Gastroesophageal sphincter (tissue), 4 donors: ENCODE data around the gene MEN1. TPM values are rescaled to one million over a fixed set of nuclear protein-coding genes. Genes with fewer than 3 reads are reported as not detected.

Experiments
- ATAC-seq: fragments of 150-250 bp; one replicate; pipeline ENCODE4 v1.9.1; 2016; ENCODE audit warnings: mild to moderate bottlenecking, moderate library complexity
- H3K27ac ChIP-seq, 4 donors: fragments of 200-600 bp; sonication (generic) in 3 of 4; 1 replicate in 3 of 4; 2 replicates in 1 of 4; pipeline ENCODE4 v1.5.1; 2016 to 2019
- H3K27me3 ChIP-seq: fragments of 200-600 bp; sonication (generic); one replicate; pipeline ENCODE4 v1.5.1; 2019
- H3K36me3 ChIP-seq, 2 donors: fragments of 200-600 bp; sonication (generic); one replicate each; pipeline ENCODE4 v1.5.1; 2019; ENCODE audit warnings: control low read depth in 1 of 2
- H3K4me1 ChIP-seq, 3 donors: fragments of 200-600 bp; sonication (generic); 1 replicate in 2 of 3; 2 replicates in 1 of 3; pipeline ENCODE4 v1.5.1; 2016 to 2019; ENCODE audit warnings: control low read depth in 2 of 3
- H3K4me3 ChIP-seq, 2 donors: fragments of 200-600 bp; sonication (generic); one replicate each; pipeline ENCODE4 v1.5.1; 2019; ENCODE audit warnings: mild to moderate bottlenecking in 1 of 2, moderate library complexity in 1 of 2
- H3K9me3 ChIP-seq, 3 donors: fragments of 200-600 bp; sonication (generic); one replicate each; pipeline ENCODE4 v1.5.1; 2017 to 2019; ENCODE audit warnings: control low read depth in 2 of 3
- EP300 ChIP-seq: sonication (generic); formaldehyde crosslinking; IDR thresholded peaks from one replicate; pipeline ENCODE4 v1.6.1; 2017; ENCODE audit warnings: antibody characterized with exemption, mild to moderate bottlenecking
- POLR2A ChIP-seq, 2 donors: fragments of 450-650 bp; IDR thresholded peaks; one replicate each; pipeline ENCODE4 v1.6.1; 2017; ENCODE audit warnings: antibody characterized with exemption in 2 of 2, mild to moderate bottlenecking in 2 of 2, moderate library complexity in 1 of 2
- POLR2AphosphoS5 ChIP-seq: sonication (generic); formaldehyde crosslinking; IDR thresholded peaks from one replicate; pipeline ENCODE4 v1.6.1; 2017; ENCODE audit warnings: antibody characterized with exemption
- WGBS, 2 donors: methylation state at CpG; one replicate each; pipeline ENCODE4 v1.1.5; 2018; ENCODE audit warnings: low coverage in 1 of 2; 5-methylcytosine and 5-hydroxymethylcytosine counted together
- total RNA-seq, 4 donors: library from RNA; depleted of rRNA; stranded (reverse); fragments of >200 nt; gene quantifications; one replicate each; pipeline ENCODE4 v1.1.0, GENCODE V29; 2016
- TF ChIP-seq, protein P1 (sequence below), 4 experiments: fragments of 200-600 bp in 2 of 4; fragments of 450-650 bp in 2 of 4; sonication (generic) in 1 of 4; IDR thresholded peaks; one replicate each; pipeline ENCODE4 v1.5.1; 2017 to 2019; ENCODE audit warnings: antibody characterized with exemption in 4 of 4, mild to moderate bottlenecking in 2 of 4, moderate library complexity in 2 of 4

MEN1 gene
- total RNA-seq, 4 donors from 2014 or later: 7.1 to 20.9 (median 11.6) TPM

DNA sequence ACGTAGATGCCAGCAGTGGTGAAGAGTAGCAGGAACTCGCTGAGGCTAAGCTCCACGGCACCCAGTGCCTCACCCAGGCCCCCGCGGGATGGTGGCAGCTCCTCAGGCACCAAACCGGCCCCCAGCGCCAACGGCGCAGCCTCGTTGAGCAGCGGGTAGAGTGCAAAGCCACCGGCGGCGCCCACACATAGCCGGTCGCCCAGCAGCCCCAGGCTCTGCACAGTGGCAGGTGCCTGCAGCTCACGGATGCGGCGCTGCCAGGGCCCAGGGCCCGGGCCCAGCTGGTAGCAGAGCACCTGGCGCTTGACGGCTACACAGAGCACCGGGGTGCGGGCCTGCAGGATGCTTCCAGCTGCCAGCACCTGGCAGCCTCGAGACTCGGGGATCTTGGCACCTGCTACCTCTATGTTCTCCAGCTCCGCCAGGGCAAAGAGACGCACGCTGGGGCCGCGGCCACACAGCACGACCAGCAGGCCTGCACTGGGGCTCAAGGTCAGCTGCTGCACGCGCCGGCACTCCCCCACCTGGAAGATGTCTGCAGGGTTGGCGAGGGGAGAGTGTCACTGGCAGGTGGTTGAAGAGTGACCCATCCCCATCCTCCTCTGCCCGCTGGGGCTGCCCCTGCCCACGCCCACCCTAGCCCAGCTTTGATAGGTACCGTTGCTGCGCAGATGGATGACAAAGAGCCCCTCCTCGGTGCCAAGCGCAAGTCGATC lies 19.3 kb upstream of the MEN1 start:
- no peak for ATAC-seq
- H3K36me3 ChIP-seq: no peaks in the 10 kb centered on the region
- H3K27me3 ChIP-seq: no peaks in the 10 kb centered on the region
- no peaks in the 10 kb centered on the region for H3K4me1 ChIP-seq
- WGBS, 2 donors: 95% methylated on average over 14 of the region's 43 CpGs; no CpG with 5 or more reads in 1 of the 2 donors
- H3K4me3 ChIP-seq: no peak overlapping the region
- no peaks in the 10 kb centered on the region for H3K9me3 ChIP-seq
- TF ChIP-seq, protein P1, sequence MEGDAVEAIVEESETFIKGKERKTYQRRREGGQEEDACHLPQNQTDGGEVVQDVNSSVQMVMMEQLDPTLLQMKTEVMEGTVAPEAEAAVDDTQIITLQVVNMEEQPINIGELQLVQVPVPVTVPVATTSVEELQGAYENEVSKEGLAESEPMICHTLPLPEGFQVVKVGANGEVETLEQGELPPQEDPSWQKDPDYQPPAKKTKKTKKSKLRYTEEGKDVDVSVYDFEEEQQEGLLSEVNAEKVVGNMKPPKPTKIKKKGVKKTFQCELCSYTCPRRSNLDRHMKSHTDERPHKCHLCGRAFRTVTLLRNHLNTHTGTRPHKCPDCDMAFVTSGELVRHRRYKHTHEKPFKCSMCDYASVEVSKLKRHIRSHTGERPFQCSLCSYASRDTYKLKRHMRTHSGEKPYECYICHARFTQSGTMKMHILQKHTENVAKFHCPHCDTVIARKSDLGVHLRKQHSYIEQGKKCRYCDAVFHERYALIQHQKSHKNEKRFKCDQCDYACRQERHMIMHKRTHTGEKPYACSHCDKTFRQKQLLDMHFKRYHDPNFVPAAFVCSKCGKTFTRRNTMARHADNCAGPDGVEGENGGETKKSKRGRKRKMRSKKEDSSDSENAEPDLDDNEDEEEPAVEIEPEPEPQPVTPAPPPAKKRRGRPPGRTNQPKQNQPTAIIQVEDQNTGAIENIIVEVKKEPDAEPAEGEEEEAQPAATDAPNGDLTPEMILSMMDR (IDR thresholded peaks at IDR 0.05): no peak
- TF ChIP-seq POLR2AphosphoS5 (no peak), POLR2A (IDR thresholded peaks at IDR 0.05) (no peak)
- H3K27ac ChIP-seq: no peak overlapping the region

DNA sequence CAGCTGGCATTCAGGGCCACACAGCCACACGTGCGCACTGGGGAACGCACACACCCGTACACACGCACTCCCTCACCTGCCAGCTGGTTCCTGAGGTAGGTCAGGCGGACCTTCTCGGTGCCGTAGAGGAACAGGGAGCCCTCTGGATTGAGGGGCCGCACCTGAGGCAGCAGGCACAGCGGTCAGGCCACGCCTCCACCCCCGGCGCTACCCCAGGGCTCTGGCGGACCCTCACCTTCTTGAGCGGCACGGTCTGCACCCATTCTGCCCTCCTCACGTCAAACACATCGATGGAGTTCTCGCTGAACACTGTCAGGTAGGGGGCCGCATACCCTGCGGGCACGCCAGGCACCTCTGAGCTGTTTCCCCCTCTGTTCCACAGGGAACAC lies 17.1 kb upstream of the MEN1 start:
- 60% methylated on average over 1 of the region's 22 CpGs; no CpG with 5 or more reads in 1 of the 2 donors for WGBS, 2 donors
- Histone ChIP-seq H3K27me3 (peaks cover 9% of the 10 kb centered on the region), H3K27ac (no peak overlapping the region), H3K9me3 (no peaks in the 10 kb centered on the region), H3K36me3 (no peaks in the 10 kb centered on the region), H3K4me1 (no peaks in the 10 kb centered on the region), H3K4me3 (no peak overlapping the region)
- no peak for TF ChIP-seq EP300
- TF ChIP-seq POLR2A (IDR thresholded peaks at IDR 0.05): no peak
- TF ChIP-seq, protein P1 (IDR thresholded peaks at IDR 0.05): no peak
- no peak for TF ChIP-seq POLR2AphosphoS5
- ATAC-seq: no peak

DNA sequence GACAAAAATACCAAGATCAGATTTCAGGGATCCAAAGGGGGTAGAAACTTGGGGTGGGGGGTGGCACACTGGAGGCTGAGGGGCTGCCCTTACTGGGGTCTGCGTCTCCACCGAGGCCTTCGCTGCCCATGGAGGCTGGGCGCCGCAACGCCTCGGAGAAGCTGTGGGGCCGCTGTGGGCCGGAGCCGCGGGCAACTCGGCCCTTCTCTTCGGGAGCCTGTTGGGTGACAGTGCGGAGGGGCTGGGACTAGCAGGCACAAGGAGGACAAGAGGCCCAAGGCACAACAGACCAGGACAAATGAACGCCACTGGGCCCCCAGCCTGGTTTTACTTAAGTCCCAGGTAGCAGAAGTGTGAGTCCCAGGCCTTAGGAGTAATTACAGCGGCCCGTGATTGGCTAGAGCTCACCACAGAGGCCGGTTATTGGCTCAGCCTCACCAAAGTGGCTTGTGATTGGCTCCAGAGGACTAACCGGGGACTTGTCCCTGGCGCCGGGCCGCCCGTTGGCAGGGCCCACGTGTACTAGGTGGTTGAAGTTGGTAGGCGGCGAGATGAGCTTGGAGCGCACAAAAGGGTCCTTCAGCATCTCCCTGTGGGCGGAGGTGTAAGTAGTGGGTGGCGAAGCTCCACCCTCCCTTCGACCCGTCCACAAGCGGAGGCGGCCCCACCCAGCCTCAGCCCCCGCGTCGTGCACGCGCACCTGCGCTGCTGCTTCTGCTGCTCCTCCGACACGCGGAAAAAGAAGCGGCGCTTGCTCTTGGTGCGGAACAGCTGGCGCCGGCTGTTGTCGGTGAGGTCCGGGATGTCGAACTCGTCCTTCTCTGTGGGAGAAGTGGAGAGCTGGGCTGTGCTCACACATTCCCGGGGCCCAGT lies 16.5 kb upstream of the MEN1 start:
- no peaks in the 10 kb centered on the region for H3K36me3 ChIP-seq
- TF ChIP-seq, protein P1 (IDR thresholded peaks at IDR 0.05): no peak
- TF ChIP-seq POLR2AphosphoS5 (no peak), POLR2A (IDR thresholded peaks at IDR 0.05) (no peak), EP300 (no peak)
- no peaks in the 10 kb centered on the region for H3K4me1 ChIP-seq
- peaks cover 9% of the 10 kb centered on the region for H3K27me3 ChIP-seq
- no peak for ATAC-seq
- no peaks in the 10 kb centered on the region for H3K9me3 ChIP-seq
- WGBS, 2 donors: 92% methylated on average over 19 of the region's 52 CpGs; no CpG with 5 or more reads in 1 of the 2 donors
- no peak overlapping the region for H3K4me3 ChIP-seq
- no peak overlapping the region for H3K27ac ChIP-seq

DNA sequence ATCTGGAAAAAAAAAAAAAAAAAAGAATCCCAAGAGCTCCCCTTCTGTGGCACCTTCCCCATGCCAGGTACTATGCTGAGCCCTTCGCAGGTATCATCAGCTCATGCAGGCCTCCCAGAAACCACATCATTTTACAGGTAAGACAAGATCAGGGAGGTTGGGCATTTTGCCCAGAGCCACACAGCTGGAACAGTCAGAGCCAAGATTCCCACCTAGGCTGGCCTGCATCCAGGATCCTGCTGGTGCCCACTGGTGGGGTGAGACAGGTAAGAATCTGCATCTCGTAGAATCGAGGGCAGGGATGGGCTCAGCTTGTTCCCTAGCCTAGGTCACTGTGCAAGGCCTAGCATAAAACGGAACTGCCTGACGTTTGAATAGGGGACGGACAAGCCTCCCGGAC lies 15.7 kb upstream of the MEN1 start:
- no peaks in the 10 kb centered on the region for H3K9me3 ChIP-seq
- ATAC-seq: no peak
- WGBS, 2 donors: 80 to 100% methylated on average over 1 to 4 of the region's 7 CpGs
- H3K36me3 ChIP-seq: no peaks in the 10 kb centered on the region
- TF ChIP-seq POLR2AphosphoS5 (no peak), EP300 (no peak), POLR2A (IDR thresholded peaks at IDR 0.05) (no peak)
- TF ChIP-seq, protein P1 (IDR thresholded peaks at IDR 0.05): no peak
- peaks cover 9% of the 10 kb centered on the region for H3K27me3 ChIP-seq
- no peak overlapping the region for H3K27ac ChIP-seq
- no peak overlapping the region for H3K4me3 ChIP-seq
- H3K4me1 ChIP-seq: no peaks in the 10 kb centered on the region
